Frontal cortex (tissue), 4 donors: ENCODE results near the gene PLEKHO2. TPM values are rescaled to one million over a fixed set of nuclear protein-coding genes. Genes with fewer than 3 reads are reported as not detected.

Source experiments
- DNase-seq, 2 donors: peaks; one replicate each; pipeline ENCODE4 v3.0.0; 2012; ENCODE audit warnings: low spot score in 2 of 2
- FAIRE-seq: peaks from 2 replicates; lab custom pipeline; 2012; peaks lifted over from hg19 to GRCh38; lab: Jason Lieb, UNC
- total RNA-seq: library from RNA; depleted of rRNA; stranded (reverse); fragments of >200 nt; gene quantifications from one replicate; pipeline ENCODE4 v1.2.3, GENCODE V29; 2014
- donor health status: control.
- donor health status: control.
- donor health status: control.

Gene PLEKHO2
- total RNA-seq, 1 donor from 2014 or later, result 4.5 TPM

DNA sequence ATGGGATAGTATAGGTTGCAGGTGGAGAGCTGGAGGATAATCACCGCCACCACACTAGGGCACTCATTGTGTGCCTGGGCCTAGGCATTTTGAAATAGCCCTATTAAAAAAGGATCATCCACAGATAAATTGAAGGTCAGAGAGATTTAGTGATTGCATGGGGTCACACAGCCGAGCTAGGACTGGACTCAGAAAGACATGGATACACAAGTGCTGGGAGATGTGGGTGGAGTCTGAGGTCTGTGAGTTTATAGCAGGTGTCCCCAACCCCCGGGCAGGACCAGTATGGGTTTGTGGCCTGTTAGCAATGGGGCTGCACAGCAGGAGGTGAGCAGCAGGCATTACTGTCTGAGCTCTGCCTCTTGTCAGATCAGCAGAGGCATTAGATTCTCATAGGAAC lies 64.7 kb downstream of the PLEKHO2 start:
- no peak for FAIRE-seq
- DNase-seq, result no peak

DNA sequence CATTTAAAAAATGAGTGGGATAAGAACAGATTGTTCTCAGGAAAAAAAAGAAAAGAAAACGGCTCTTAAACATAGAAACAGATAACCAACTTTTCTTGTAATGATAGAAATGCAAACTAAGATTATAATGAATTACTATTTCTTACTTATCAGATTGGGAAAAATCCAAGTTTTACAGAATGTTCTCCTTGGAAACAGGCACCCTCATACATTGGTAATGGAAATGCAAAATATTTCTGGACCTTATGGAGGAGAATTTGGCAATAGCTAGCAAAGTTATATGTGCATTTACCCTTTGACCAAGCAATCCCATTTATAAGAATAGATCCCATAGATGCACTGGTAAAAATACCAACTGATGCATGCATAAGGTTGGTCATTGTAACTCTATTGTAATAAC lies 66.3 kb downstream of the PLEKHO2 start:
- no peak for DNase-seq
- no peak for FAIRE-seq

DNA sequence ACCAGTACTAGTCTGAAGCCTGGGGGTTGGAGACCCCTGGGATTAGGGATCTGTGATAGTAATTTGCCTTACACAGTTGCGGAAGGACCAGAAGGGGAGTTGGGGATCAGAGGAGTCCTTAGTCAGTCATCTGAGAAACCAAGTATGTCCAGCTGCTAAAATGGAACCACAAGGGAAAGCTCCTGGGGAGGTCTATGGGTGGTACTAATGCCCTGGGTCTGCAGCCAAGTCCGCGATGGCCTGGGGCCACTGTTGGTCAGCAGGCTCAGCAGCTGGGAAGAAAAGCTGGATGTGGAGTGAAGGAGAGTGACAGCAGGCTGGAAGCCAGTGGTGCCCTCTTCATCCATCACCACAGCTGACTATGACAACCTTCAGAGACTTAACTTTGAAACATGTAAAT lies 67.8 kb downstream of the PLEKHO2 start:
- FAIRE-seq (no peak), DNase-seq (no peak)

DNA sequence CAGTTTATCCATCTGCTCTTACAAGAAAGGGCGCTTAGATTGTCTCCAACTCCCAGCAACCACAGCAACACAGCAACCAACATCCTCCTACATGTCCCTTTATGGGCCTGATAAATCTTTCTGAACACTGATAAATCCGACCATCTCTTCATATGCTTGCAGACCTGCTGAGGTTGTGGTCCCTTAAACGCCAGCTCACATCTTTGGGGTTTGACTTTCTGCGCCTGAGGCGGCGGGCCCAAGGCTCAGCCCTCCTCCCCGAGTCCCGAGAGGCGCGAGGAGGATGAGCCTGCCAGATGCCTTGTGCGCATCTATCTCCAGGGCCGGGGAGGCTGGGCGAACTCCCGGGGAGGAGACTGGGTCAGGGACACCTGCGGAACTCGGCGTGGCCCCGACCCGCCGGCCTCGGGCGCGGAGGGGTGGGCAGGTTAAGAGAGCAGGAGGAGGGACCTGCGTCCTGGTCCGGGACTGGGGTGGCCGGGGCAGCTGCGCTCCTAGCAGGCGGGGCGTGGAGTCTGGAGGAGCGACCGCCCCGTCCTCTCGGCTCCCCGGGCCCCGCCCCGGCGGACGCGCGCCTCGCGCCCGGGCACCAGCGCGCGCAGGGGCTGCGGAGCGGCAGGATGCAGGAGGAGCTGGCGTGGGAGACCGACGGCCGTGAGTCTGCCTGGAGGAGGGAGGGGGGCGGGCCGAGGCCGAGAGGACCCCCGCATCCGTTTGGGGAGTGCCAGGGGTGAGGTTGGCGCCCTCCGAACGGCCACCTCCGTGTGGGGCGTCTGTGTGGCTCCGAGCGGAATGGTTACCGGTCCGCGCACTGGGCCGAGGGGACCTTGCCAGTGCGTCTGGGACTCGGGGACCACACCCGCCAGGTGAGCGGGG lies 69.8 kb downstream of the PLEKHO2 start, which contains the start of gene ANKDD1A:
TSS of gene ANKDD1A (plus strand) at position 592 of the 876 bp plus-strand sequence. CDS start at position 621, 29 bp downstream.
- DNase-seq (peak; percentile 64 to 82), FAIRE-seq (no peak)

DNA sequence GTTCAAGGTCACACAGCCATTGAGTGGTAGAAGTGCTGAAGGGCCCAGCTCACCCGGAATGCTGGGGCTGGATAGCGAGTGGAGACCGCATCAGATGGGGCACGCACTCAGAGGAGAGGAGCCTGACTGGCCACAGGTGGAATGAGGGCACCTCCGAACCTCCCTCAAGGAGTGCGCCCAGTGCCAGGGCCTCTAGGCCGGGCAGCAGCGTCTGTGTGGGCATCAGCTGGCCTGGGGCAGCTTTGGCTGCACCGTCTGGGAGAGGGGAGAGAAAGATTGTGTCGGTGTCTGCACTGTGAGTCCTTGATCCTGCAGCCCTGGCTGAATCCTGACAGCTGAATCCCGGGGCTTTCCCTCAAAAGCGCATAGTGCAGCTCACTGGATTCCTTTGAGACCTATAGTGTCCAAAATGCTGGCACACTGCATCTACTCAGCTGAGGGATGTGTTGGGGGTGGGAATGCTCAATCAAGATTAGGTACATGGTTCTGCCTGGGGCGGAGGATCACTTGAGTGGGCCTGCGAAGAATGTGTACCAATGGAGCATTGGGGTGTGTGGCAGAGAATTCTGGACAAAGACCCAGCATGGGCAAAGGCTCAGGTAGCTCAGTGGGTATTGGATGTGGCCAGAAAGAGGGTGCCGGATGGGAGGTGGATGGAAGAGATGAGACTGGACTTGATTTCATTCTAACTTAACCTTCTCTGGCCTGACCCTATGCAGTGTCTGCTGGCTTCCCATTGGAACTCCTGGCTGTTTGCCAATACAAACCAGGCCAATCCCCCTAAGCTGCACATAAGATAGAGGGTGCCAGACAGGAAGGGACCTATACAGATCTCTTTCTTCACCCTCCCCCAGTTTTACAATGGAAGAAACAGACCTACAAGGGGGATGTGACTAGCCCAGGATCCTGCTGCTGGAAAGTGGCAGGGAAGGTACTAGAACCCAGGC lies 70.9 kb downstream of the PLEKHO2 start:
- DNase-seq, result no peak
- FAIRE-seq, result no peak

DNA sequence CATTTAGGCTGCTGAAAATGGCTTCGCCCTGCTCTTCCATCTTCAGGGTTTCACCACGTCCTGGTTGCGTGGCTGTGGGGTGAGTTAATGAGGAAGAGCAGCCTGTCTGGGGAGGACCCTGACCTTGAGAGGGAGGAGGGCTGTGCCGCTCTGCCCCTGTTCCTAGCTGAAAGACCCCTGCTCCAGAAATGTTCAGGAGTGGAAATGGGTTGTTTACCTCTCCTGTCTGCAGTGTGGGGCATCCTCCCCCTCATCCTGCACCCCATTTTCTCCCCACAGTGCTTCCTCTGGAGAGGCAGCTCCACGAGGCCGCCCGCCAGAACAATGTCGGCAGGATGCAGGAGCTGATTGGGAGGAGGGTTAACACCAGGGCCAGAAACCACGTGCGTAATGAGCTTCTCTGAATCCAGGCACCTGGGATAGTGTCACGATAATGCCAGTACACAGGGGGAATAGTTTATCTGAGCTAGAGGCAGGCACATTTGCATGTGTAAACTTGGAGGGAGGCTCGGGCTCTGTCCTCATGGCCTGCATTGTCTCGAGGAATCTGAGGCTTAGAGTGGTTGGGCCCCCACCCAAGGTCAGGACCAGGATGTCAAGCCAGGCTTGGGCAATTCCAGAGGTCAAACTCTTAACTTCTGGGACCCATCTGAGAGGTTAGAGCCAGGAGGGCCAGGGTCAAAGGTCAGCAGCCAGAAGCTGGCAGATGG lies 74.0 kb downstream of the PLEKHO2 start:
- no peak for FAIRE-seq

DNA sequence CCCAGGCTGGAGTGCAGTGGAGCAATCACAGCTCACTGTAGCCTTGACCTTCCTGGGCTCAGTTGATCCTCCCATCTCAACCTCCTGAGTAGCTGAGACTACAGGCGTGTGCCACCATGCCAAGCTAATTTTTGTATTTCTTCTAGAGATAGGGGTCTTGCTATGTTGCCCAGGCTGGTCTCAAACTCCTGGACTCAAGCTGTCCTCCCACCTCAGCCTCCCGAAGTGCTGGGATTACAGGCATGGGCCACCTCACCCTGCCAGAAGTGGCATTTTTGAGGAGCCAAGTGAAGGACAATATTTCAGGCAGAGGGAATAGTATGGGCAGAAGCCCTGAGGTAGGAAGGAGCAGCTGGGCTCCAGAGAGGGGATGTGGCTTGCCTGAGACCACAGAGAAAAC lies 74.7 kb downstream of the PLEKHO2 start:
- FAIRE-seq (no peak), DNase-seq (no peak)

More for the DNA sequence above, 74.0 kb downstream of the PLEKHO2 start:
- no peak for DNase-seq

DNA sequence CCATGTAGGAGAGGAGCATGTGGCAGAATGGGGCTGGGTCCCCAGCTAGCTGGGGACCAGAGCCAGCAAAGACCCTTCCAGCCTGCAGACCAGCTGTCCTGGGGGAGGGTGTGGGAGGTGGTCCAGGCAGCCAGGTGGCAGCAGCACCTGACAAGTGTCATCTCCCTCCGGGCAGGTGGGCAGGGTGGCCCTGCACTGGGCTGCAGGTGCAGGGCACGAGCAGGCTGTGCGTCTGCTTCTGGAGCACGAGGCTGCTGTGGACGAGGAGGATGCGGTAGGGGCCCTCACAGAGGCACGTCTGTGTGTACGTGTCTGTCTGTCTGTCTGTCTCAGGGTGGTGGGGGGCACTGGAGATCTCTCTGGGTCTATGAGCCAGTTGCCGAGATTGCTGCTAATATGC lies 75.5 kb downstream of the PLEKHO2 start:
- FAIRE-seq, result no peak

More for the DNA sequence above, 75.5 kb downstream of the PLEKHO2 start:
- no peak for DNase-seq

Other genes starting within 250 kb of the PLEKHO2 start
- under 0.01 TPM for gene RBPMS2, start 66.3 kb upstream of the PLEKHO2 start, total RNA-seq
- 0.82 TPM for gene PIF1, start 16.3 kb upstream of the PLEKHO2 start, total RNA-seq
- gene ANKDD1A, start 70.0 kb downstream of the PLEKHO2 start, total RNA-seq, result 13.9 TPM
- 58.7 TPM for gene SPG21, start 148.0 kb downstream of the PLEKHO2 start, total RNA-seq
- gene MTFMT, start 187.7 kb downstream of the PLEKHO2 start, total RNA-seq, result 15.1 TPM
- not detected for gene SLC51B, start 203.5 kb downstream of the PLEKHO2 start, total RNA-seq
- gene RASL12, start 226.1 kb downstream of the PLEKHO2 start, total RNA-seq, result 2.4 TPM
- not detected for gene KBTBD13, start 234.8 kb downstream of the PLEKHO2 start, total RNA-seq